Measurements from ENCODE around the gene GMPR2. TPM values are rescaled to one million over a fixed set of nuclear protein-coding genes. Genes with fewer than 3 reads are reported as not detected.

GMPR2 gene
- total RNA-seq, 2 experiments from 2014 or later: 70.6 to 71.3 TPM

DNA sequence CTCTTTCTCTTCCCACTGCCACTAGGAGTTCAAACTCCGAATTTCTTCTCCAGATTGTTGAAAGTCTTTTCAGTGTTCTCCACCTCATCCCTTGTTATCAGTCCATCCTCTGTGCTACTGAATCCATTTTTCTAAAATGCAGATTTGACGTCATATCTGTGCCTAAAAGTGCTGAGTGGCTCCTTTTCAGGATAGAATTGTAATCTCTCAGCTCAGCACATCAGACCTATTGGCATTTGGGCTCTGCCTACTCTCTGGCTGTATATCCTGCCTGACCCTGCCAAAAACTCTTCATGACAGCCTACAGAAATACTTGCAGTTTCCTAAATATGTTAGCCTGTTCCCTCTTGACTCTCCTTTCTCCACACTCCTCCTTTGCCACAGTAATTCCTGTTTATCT, 39.7 kb downstream of the GMPR2 start:
- CTCF ChIA-PET: interaction anchor here (1.3 to 16.6 kb wide), 15 partner anchors 9 to 159 kb away, joined by 3 to 275 read pairs (median 10); partner anchors contain the start of genes CIDEB, DHRS1, IRF9 and LTB4R
- ATAC-seq: no peak

DNA sequence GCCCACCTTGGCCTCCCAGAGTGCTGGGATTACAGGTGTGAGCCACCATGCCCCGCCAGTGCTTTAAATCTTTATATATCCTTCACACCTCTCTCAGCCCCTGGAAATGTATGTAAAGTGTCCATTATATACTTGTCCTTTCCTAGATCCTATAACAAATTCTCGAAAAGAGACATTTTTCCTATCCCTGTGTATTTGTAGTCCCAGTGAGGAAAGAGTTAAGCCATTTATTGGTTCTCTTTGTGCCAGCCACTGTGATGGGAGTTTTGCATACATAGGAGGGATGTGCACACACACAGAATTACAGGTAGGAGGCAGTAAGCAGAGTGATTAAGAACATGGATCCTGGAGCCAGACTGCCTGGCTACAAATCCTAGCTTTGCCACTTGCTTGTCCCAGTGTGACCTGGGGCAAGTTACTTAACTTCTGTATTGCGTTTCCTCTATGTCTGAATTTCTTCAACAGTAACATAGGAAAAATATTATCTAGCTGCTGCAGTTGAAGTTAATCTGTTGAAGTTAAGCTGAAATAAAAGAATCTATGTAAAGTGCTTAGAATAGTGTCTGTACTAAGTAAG, 40.8 kb downstream of the GMPR2 start:
- peak overlapping the region; percentile 65 for H3K27ac Mint-ChIP-seq
- H3K4me3 Mint-ChIP-seq: no peak overlapping the region
- H3K27me3 Mint-ChIP-seq: no peaks in the 10 kb centered on the region
- H3K36me3 Mint-ChIP-seq: no peaks in the 10 kb centered on the region
- DNase-seq (no peak), ATAC-seq (no peak)
- CTCF ChIA-PET: interaction anchor here (1.1 to 16.6 kb wide), 8 partner anchors 17 to 158 kb away, joined by 3 to 275 read pairs (median 14); partner anchors contain the start of genes CIDEB, DHRS1, LTB4R and LTB4R2
- no peaks in the 10 kb centered on the region for H3K9me3 Mint-ChIP-seq (ENCODE audit: low read depth)
- peaks cover 49% of the 10 kb centered on the region for H3K4me1 Mint-ChIP-seq

More for the DNA sequence above, 39.7 kb downstream of the GMPR2 start:
- no peaks in the 10 kb centered on the region for H3K36me3 Mint-ChIP-seq
- peaks cover 44% of the 10 kb centered on the region for H3K4me1 Mint-ChIP-seq
- DNase-seq: no peak
- H3K4me3 Mint-ChIP-seq: peak overlapping the region; percentile 84
- H3K27me3 Mint-ChIP-seq: no peaks in the 10 kb centered on the region
- peak overlapping the region; percentile 83 for H3K27ac Mint-ChIP-seq
- no peaks in the 10 kb centered on the region for H3K9me3 Mint-ChIP-seq (ENCODE audit: low read depth)

DNA sequence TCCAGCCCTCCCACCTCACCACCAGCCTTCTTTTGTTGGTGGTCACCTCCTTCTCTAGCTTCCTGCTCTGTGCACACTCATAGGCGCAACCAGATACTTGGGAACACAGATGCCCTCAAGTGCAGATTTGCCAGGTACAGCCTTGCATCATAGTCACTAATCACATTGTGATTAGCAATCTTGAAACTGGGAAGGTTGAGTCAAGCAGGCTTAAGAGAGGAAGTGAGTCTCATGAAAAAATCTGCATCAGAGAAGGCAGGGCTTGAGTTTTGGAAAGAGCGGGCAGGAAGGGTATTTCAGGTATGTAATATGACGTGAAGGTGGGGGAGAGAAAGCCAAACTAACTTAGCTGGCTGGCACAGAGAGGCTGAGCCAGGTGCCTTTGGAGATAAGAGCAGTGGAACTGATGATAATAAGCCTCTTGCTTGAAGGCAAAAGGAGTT, 41.4 kb downstream of the GMPR2 start:
- Mint-ChIP-seq H3K9me3 (ENCODE audit: low read depth) (no peaks in the 10 kb centered on the region), H3K4me3 (no peak overlapping the region), H3K27ac (peak overlapping the region; percentile 65), H3K4me1 (peaks cover 55% of the 10 kb centered on the region), H3K36me3 (no peaks in the 10 kb centered on the region), H3K27me3 (no peaks in the 10 kb centered on the region)
- ATAC-seq (peak; percentile 32), DNase-seq (peak; percentile 65)
- CTCF ChIA-PET: interaction anchor here (0.7 to 16.6 kb wide), 10 partner anchors 16 to 157 kb away, joined by 3 to 275 read pairs (median 9); partner anchors contain the start of genes CIDEB, DHRS1, LTB4R and LTB4R2

DNA sequence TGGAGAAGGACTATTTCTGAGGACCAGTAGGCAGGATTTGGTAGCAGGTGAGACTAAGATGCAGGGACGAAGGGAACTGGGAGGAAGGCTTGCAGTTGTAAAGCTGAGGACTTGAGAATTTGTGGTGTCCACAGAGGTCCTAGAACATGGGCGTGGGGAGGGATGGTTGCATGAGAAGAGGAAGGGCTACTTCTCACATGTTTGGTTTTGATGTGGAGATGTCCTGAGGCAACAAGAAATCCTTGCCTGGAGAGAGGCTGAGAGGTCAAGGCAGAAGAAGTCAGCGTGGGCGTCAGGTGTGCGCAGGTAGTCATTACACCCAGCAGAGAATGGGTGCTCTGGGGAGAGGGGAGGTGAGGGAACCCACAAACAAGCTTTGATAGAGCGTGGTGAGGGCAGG, 44.3 kb downstream of the GMPR2 start:
- Mint-ChIP-seq H3K4me3 (no peak overlapping the region), H3K4me1 (peaks cover 47% of the 10 kb centered on the region), H3K9me3 (ENCODE audit: low read depth) (no peaks in the 10 kb centered on the region), H3K27me3 (no peaks in the 10 kb centered on the region), H3K36me3 (no peaks in the 10 kb centered on the region), H3K27ac (no peak overlapping the region)
- ATAC-seq (no peak), DNase-seq (no peak)
- CTCF ChIA-PET: interaction anchor here (1.1 to 16.6 kb wide), 5 partner anchors 12 to 31 kb away, joined by 3 to 275 read pairs (median 35); partner anchors contain the start of genes CIDEB, DHRS1, NOP9 and TINF2

DNA sequence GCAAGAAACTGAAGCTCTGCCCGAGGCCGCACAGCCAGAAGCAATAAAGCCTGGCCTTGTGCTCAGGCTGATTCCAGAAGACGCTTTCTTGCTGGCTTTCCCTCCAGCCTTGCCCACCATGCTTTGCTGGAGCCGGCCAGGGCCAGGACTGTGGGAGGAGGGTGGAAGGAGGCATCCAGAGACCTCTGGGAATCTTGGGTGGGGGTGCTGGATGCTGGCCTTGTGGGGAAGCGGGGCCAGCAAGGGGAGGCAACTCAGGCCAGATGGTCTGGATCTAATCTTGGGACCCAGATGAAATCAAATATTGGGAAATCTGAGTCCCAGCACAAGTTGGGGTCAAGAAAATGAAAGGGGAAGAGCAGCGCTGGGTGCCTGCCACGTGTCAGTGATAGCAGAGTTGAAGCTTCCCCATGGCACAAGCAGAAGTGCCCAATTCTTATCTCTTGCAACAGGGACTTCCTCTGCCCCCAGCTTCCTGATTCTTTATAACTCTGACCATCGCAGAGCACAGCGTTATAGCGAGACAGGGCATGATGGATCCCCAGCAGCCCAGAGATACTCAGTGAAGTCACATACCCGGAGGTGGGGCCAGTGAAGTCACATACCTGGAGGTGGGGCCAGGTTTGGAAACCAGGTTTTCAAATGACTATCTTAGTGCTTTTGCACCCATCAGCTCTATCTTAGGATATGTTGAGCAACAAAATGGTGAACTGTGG, 45.0 kb downstream of the GMPR2 start:
- no peak for DNase-seq
- Mint-ChIP-seq H3K27me3 (no peaks in the 10 kb centered on the region), H3K9me3 (ENCODE audit: low read depth) (no peaks in the 10 kb centered on the region), H3K4me3 (no peak overlapping the region), H3K36me3 (no peaks in the 10 kb centered on the region), H3K4me1 (peaks cover 40% of the 10 kb centered on the region), H3K27ac (no peak overlapping the region)
- CTCF ChIA-PET: interaction anchor here (0.6 to 16.6 kb wide), 6 partner anchors 13 to 949 kb away, joined by 3 to 275 read pairs (median 28); partner anchors contain the start of genes CIDEB, DHRS1, NOP9 and TINF2
- ATAC-seq: no peak

- peaks cover 35% of the 10 kb centered on the region for H3K4me1 Mint-ChIP-seq
- CTCF ChIA-PET: interaction anchor here (0.9 to 16.6 kb wide), 6 partner anchors 13 to 158 kb away, joined by 3 to 275 read pairs (median 28); partner anchors contain the start of genes CIDEB, DHRS1, NOP9 and TINF2
Observed at GRCh38 chr14:24278424-24278823, 45.7 kb downstream of the GMPR2 start.

GRCh38 chr14:24279301-24280186, 46.8 kb downstream of the GMPR2 start:
- no peak overlapping the region for H3K27ac Mint-ChIP-seq
- peaks cover 25% of the 10 kb centered on the region for H3K4me1 Mint-ChIP-seq

More at GRCh38 chr14:24278424-24278823, 45.7 kb downstream of the GMPR2 start:
- DNase-seq (no peak), ATAC-seq (no peak)
- no peaks in the 10 kb centered on the region for H3K36me3 Mint-ChIP-seq
- H3K9me3 Mint-ChIP-seq (ENCODE audit: low read depth): no peaks in the 10 kb centered on the region
- H3K4me3 Mint-ChIP-seq: no peak overlapping the region
- H3K27me3 Mint-ChIP-seq: no peaks in the 10 kb centered on the region
- no peak overlapping the region for H3K27ac Mint-ChIP-seq

DNA sequence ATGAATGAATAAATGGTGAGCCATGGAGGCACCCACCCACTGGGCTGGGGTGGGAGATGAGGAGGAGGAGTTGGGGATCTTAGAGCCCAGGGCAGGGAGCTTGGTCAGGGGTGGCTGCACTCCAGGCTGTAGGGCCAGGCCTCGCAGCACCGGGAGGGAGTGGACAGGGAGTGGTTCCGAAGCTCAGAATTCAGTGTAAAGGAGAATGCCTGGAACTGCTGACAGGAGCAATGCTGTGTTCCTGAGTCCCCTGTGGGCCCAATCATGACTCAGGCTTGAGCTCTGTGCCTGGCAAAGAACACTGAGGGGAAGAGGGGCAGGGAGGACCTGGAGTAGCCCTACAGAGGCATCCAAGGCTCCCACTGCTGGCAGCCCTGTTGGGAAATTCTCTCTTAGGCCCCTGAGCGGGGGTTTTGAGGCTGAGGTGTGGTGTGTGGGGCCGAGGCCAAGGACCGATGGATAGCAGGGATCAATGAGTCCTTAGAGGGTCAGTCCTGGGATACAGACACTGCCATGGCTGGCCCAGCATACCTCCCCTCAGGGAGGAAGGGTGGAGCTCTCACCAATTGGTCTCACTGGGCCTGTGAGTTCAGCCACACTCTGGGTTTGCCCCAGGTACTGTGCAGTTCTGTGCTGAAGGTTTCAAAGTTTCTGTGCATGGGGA, 48.2 kb downstream of the GMPR2 start:
- peaks cover 23% of the 10 kb centered on the region for H3K4me1 Mint-ChIP-seq
- CTCF ChIA-PET: interaction anchor here (1.0 to 16.6 kb wide), 9 partner anchors 9 to 151 kb away, joined by 3 to 275 read pairs (median 8); partner anchors contain the start of genes DHRS1, LTB4R, NOP9 and RABGGTA
- ATAC-seq: no peak
- no peaks in the 10 kb centered on the region for H3K9me3 Mint-ChIP-seq (ENCODE audit: low read depth)
- H3K27me3 Mint-ChIP-seq: peaks cover 4% of the 10 kb centered on the region
- H3K27ac Mint-ChIP-seq: no peak overlapping the region
- H3K36me3 Mint-ChIP-seq: no peaks in the 10 kb centered on the region
- H3K4me3 Mint-ChIP-seq: no peak overlapping the region
- no peak for DNase-seq

More at GRCh38 chr14:24279301-24280186, 46.8 kb downstream of the GMPR2 start:
- H3K27me3 Mint-ChIP-seq: no peaks in the 10 kb centered on the region
- DNase-seq (peak; percentile 53), ATAC-seq (peak; percentile 67)
- no peaks in the 10 kb centered on the region for H3K9me3 Mint-ChIP-seq (ENCODE audit: low read depth)
- CTCF ChIA-PET: interaction anchor here (0.9 to 16.6 kb wide), 12 partner anchors 8 to 157 kb away, joined by 3 to 275 read pairs (median 4); partner anchors contain the start of genes CIDEB, DHRS1, LTB4R and NOP9
- H3K36me3 Mint-ChIP-seq: no peaks in the 10 kb centered on the region
- no peak overlapping the region for H3K4me3 Mint-ChIP-seq

- no peak overlapping the region for H3K4me3 Mint-ChIP-seq
- DNase-seq: no peak
- H3K27ac Mint-ChIP-seq: no peak overlapping the region
- ATAC-seq: no peak
- H3K9me3 Mint-ChIP-seq (ENCODE audit: low read depth): no peaks in the 10 kb centered on the region
- H3K27me3 Mint-ChIP-seq: peaks cover 7% of the 10 kb centered on the region
- CTCF ChIA-PET: interaction anchor here (1.2 to 11.3 kb wide), 2 partner anchors 10 to 17 kb away, joined by 8 to 108 read pairs; partner anchors contain the start of genes DHRS1, NOP9 and RABGGTA
- H3K36me3 Mint-ChIP-seq: no peaks in the 10 kb centered on the region
- H3K4me1 Mint-ChIP-seq: peaks cover 23% of the 10 kb centered on the region
Observed at GRCh38 chr14:24281636-24282035, 48.9 kb downstream of the GMPR2 start.

DNA sequence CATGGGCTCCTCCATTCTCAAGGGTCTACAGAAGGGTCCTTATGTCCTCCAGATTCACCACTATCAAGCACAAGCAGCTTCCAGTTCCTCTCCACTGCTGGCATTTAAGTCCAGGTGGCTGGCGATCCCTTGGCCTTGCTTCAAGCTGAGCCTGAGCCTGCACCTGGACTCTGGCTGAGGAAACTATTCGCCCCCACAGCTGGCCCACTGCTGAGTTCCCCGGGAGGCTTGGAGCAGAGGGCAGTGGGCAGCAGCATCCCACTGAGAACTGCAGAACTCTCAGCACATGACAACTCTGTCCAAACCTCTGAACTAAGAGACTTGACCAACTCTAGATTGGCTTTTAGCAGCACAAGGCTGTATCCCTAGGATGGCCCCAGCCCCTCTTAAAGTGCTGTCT, 50.0 kb downstream of the GMPR2 start:
- DNase-seq (no peak), ATAC-seq (no peak)
- Mint-ChIP-seq H3K27me3 (peaks cover 13% of the 10 kb centered on the region), H3K27ac (no peak overlapping the region), H3K4me1 (peaks cover 21% of the 10 kb centered on the region), H3K9me3 (ENCODE audit: low read depth) (no peaks in the 10 kb centered on the region), H3K36me3 (no peaks in the 10 kb centered on the region), H3K4me3 (no peak overlapping the region)
- CTCF ChIA-PET: interaction anchor here (1.6 to 11.3 kb wide), 3 partner anchors 16 to 149 kb away, joined by 5 to 108 read pairs (median 6); partner anchors contain the start of genes CIDEB, DHRS1 and NOP9

DNA sequence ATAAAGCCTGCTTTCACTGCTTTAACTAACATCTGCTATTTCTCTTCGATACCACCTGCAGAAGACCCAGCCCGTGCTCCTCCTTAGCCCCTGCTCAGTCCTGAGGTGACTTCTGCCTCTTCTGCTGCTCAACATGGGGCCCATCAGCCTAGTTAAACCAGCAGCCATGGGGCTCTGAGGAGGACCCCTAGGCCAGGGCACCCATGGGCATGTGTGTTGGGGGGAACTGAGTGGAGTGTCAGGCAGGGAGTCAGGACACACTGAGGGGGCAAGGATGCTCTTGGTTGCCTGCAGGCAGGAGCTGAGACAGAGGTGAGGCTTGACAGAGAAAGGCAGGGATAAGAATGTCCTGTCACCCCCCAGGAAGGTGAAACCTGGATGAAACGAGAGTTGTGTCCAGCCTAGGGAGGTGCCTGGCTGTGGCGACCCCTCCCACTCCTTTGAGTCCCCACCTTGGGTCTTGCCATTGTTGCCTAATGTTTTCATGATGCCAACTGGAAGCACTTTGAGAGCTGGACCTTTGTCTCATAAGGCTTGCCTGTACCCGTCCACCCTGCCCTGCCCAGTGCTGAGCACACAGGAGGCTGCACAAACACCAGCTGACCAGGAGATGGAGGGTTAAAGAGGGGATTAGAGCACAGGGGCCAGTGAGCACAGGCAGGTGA, 51.2 kb downstream of the GMPR2 start:
- Mint-ChIP-seq H3K9me3 (ENCODE audit: low read depth) (no peaks in the 10 kb centered on the region), H3K36me3 (peaks cover 1% of the 10 kb centered on the region), H3K4me1 (peaks cover 18% of the 10 kb centered on the region), H3K4me3 (no peak overlapping the region), H3K27me3 (peaks cover 18% of the 10 kb centered on the region), H3K27ac (no peak overlapping the region)
- DNase-seq (no peak), ATAC-seq (no peak)
- CTCF ChIA-PET: interaction anchor here (0.7 to 11.3 kb wide), 5 partner anchors 14 to 153 kb away, joined by 3 to 108 read pairs (median 3); partner anchors contain the start of genes CIDEB, DHRS1 and NOP9
